GM19372 (cell line): ENCODE data around the gene DDR1.
"Not testable (repeated sequence)": the region's sequence is repeated elsewhere in the genome, so short reads cannot be mapped to it uniquely, and the experiment has no call there.

ENCODE experiments used
- ATAC-seq: cut with Tn5 transposase; IDR thresholded peaks from one replicate; pipeline ENCODE4 v1.9.1; 2021; ENCODE audit warnings: mild to moderate bottlenecking, low read depth, moderate library complexity; ENCODE audit not compliant: unreplicated experiment

Gene DDR1

GRCh38 chr6:30914076-30914853 lies 29.9 kb downstream of the DDR1 start, which contains the start of gene VARS2:
Gene VARS2 (plus strand): TSS chr6:30914238. CDS start chr6:30914837, 599 bp downstream.
- ATAC-seq = peak; percentile 88

- ATAC-seq = no peak
Measured at GRCh38 chr6:30914854-30915590, 30.7 kb downstream of the DDR1 start.

- ATAC-seq = no peak
Measured at GRCh38 chr6:30915591-30915946, 31.2 kb downstream of the DDR1 start.

- ATAC-seq = no peak
Measured at GRCh38 chr6:30917041-30917440, 32.7 kb downstream of the DDR1 start.

GRCh38 chr6:30917487-30917886 lies 33.2 kb downstream of the DDR1 start:
- no peak for ATAC-seq

- no peak for ATAC-seq
Measured at GRCh38 chr6:30918670-30919069, 34.4 kb downstream of the DDR1 start.

- no peak for ATAC-seq
Measured at GRCh38 chr6:30922447-30922852, 38.1 kb downstream of the DDR1 start.

- not testable (repeated sequence) for ATAC-seq
Measured at GRCh38 chr6:30924040-30924627, 39.8 kb downstream of the DDR1 start.

GRCh38 chr6:30926644-30927043 lies 42.3 kb downstream of the DDR1 start:
- ATAC-seq = no peak

GRCh38 chr6:30927080-30927479 lies 42.8 kb downstream of the DDR1 start:
- ATAC-seq = not testable (repeated sequence)

- no peak for ATAC-seq
Measured at GRCh38 chr6:30928677-30929076, 44.4 kb downstream of the DDR1 start.

- ATAC-seq = no peak
Measured at GRCh38 chr6:30930506-30930905, 46.2 kb downstream of the DDR1 start.

GRCh38 chr6:30931272-30931671 lies 47.0 kb downstream of the DDR1 start:
- no peak for ATAC-seq

GRCh38 chr6:30931969-30932645 lies 47.8 kb downstream of the DDR1 start, which contains the start of gene SFTA2:
Gene SFTA2 (minus strand): TSS chr6:30932170. CDS start chr6:30932096, 74 bp downstream.
- ATAC-seq = no peak

- no peak for ATAC-seq
Measured at GRCh38 chr6:30932665-30933365, 48.5 kb downstream of the DDR1 start.

- ATAC-seq = no peak
Measured at GRCh38 chr6:30935018-30935417, 50.7 kb downstream of the DDR1 start.

GRCh38 chr6:30937265-30937664 lies 52.9 kb downstream of the DDR1 start:
- no peak for ATAC-seq

GRCh38 chr6:30938730-30939129 lies 54.4 kb downstream of the DDR1 start:
- ATAC-seq = no peak

GRCh38 chr6:30939473-30939872 lies 55.2 kb downstream of the DDR1 start:
- no peak for ATAC-seq

- no peak for ATAC-seq
Measured at GRCh38 chr6:30940361-30940986, 56.2 kb downstream of the DDR1 start, which contains the start of gene MUCL3. Gene MUCL3 (plus strand): TSS chr6:30940973. CDS start chr6:30941000, 27 bp downstream.
